ENCODE measurements around the gene PODNL1. TPM values are rescaled to one million over a fixed set of nuclear protein-coding genes. Genes with fewer than 3 reads are reported as not detected.

The PODNL1 gene
- total and polyA plus RNA-seq, 4 donors = 2.5 to 18.9 (median 7.0) TPM

GRCh38 chr19:13954185-13954584, 16.0 kb upstream of the PODNL1 start:
- Histone ChIP-seq H3K27ac (ENCODE audit: low read depth in 1 of 2, low read length in 2 of 2) (no peak overlapping the region), H3K36me3 (ENCODE audit: control insufficient read depth in 1 of 2, insufficient read depth in 2 of 2, low read length in 1 of 2) (peaks cover 0 to 3% of the 10 kb centered on the region in 2 donors), H3K4me3 (ENCODE audit: low read length in 2 of 2) (no peak overlapping the region), H3K27me3 (ENCODE audit: control insufficient read depth in 1 of 2, insufficient read depth in 2 of 2, low read length in 1 of 2) (no peaks in the 10 kb centered on the region), H3K4me1 (ENCODE audit: control insufficient read depth in 1 of 2, insufficient read depth in 2 of 2, low read length in 2 of 2) (no peaks in the 10 kb centered on the region), H3K9me3 (ENCODE audit: control insufficient read depth, low read length) (no peaks in the 10 kb centered on the region)
- ATAC-seq (ENCODE audit: low FRiP score) = no peak
- intact Hi-C loops (cut with DNase I) = loop anchor here (5.0 to 10.0 kb wide), 2 partner anchors 48 to 51 kb away; partner anchors contain the start of gene RFX1 (in 1 of the 2)
- WGBS, 2 donors = 92 to 93% methylated on average over 14 to 15 of the region's 15 CpGs
- DNase-seq = peak in 1 of 2 donors; percentile 67

DNA sequence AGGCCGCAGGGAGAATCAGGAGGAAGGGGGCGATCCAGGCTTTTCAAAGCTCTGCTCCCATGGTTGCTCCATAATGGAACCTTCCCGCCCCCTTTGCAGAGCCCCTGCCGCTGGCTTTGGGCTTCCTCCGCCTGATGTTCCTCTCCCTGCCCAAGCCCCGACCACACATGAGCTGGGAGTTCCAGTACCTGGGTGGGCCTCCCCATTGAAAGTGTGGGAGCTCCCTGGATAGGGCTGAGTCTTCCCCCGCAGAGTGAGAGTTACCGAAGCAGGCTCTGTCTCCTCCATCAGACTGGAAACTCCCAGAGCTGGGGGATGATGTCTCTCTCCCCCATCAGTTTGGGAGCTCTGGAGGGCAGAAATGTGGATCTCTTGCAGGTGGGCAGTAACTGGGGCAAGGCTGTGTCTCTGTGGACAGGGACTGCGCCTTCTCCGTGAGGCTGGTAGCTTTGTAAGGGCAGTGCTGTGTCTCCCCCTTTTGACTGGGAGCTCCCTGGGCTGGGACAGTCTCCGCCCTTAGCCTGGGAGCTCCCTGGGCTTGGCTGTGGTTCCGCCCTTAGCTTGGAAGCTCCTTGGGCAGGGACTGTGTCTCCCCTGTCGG, 14.8 kb upstream of the PODNL1 start:
- peak in 1 of 2 donors; percentile 76 for DNase-seq
- Histone ChIP-seq H3K4me1 (ENCODE audit: control insufficient read depth in 1 of 2, insufficient read depth in 2 of 2, low read length in 2 of 2) (no peaks in the 10 kb centered on the region), H3K27ac (ENCODE audit: low read depth in 1 of 2, low read length in 2 of 2) (no peak overlapping the region), H3K4me3 (ENCODE audit: low read length in 2 of 2) (peak overlapping the region; percentile 88 to 92), H3K36me3 (ENCODE audit: control insufficient read depth in 1 of 2, insufficient read depth in 2 of 2, low read length in 1 of 2) (peaks cover 0 to 3% of the 10 kb centered on the region in 2 donors), H3K9me3 (ENCODE audit: control insufficient read depth, low read length) (no peaks in the 10 kb centered on the region), H3K27me3 (ENCODE audit: control insufficient read depth in 1 of 2, insufficient read depth in 2 of 2, low read length in 1 of 2) (no peaks in the 10 kb centered on the region)
- intact Hi-C loops (cut with DNase I) = loop anchor here (2.0 to 10.0 kb wide), 3 partner anchors 24 to 52 kb away; partner anchors contain the start of gene RFX1 (in 1 of the 2)
- ATAC-seq (ENCODE audit: low FRiP score) = no peak
- 0 to 2% methylated on average over 13 of the region's 13 CpGs for WGBS, 2 donors

- H3K9me3 ChIP-seq (ENCODE audit: control insufficient read depth, low read length) = no peaks in the 10 kb centered on the region
- H3K27ac ChIP-seq (ENCODE audit: low read depth in 1 of 2, low read length in 2 of 2) = peak within 1 kb of the TSS in 1 of 2 donors; percentile 49
- no peaks in the 10 kb centered on the region for H3K4me1 ChIP-seq (ENCODE audit: control insufficient read depth in 1 of 2, insufficient read depth in 2 of 2, low read length in 2 of 2)
- intact Hi-C loops (cut with DNase I) = loop anchor here (2.0 to 10.0 kb wide), 3 partner anchors 24 to 52 kb away; partner anchors contain the start of gene RFX1 (in 1 of the 2)
- H3K27me3 ChIP-seq (ENCODE audit: control insufficient read depth in 1 of 2, insufficient read depth in 2 of 2, low read length in 1 of 2) = no peaks in the 10 kb centered on the region
- peak; percentile 99 for ATAC-seq (ENCODE audit: low FRiP score)
- H3K36me3 ChIP-seq (ENCODE audit: control insufficient read depth in 1 of 2, insufficient read depth in 2 of 2, low read length in 1 of 2) = peaks cover 0 to 3% of the 10 kb centered on the region in 2 donors
- peak within 1 kb of the TSS; percentile 88 to 92 for H3K4me3 ChIP-seq (ENCODE audit: low read length in 2 of 2)
- DNase-seq = peak; percentile 99 to 100
- 0 to 1% methylated on average over 49 to 65 of the region's 65 CpGs for WGBS, 2 donors
These were observed 14.1 kb upstream of the PODNL1 start, which contains the start of gene DCAF15 for GRCh38 chr19:13952154-13952930. DCAF15 (plus strand) TSS chr19:13952509; CDS start chr19:13952513, 4 bp downstream.

DNA sequence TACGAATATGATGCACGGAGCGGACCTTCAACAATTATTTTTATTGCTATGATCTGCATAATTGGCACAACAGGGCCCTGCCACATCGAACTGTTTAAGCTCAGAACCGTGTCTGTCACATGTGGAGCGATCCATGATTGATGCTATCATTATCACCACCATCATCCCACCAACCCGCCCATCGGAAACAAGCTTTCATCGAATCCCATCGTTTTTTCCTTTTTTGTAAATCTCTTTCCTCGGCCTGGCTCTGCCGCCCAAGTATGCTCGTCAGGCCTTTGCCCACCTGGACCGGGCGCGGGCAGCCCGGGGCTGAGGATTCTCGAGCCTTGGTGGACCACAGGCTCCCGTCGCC, 13.6 kb upstream of the PODNL1 start:
- ATAC-seq (ENCODE audit: low FRiP score) (no peak), DNase-seq (no peak)
- H3K9me3 ChIP-seq (ENCODE audit: control insufficient read depth, low read length) = no peaks in the 10 kb centered on the region
- H3K4me3 ChIP-seq (ENCODE audit: low read length in 2 of 2) = peak overlapping the region in 1 of 2 donors; percentile 23
- 10% methylated on average over 20 of the region's 20 CpGs for WGBS, 2 donors
- H3K27me3 ChIP-seq (ENCODE audit: control insufficient read depth in 1 of 2, insufficient read depth in 2 of 2, low read length in 1 of 2) = no peaks in the 10 kb centered on the region
- no peak overlapping the region for H3K27ac ChIP-seq (ENCODE audit: low read depth in 1 of 2, low read length in 2 of 2)
- no peaks in the 10 kb centered on the region for H3K4me1 ChIP-seq (ENCODE audit: control insufficient read depth in 1 of 2, insufficient read depth in 2 of 2, low read length in 2 of 2)
- intact Hi-C loops (cut with DNase I) = loop anchor here (1.0 to 10.0 kb wide), 4 partner anchors 25 to 71 kb away; partner anchors contain the start of gene RFX1 (in 1 of the 2)
- H3K36me3 ChIP-seq (ENCODE audit: control insufficient read depth in 1 of 2, insufficient read depth in 2 of 2, low read length in 1 of 2) = peaks cover 0 to 3% of the 10 kb centered on the region in 2 donors

GRCh38 chr19:13951043-13951442, 12.8 kb upstream of the PODNL1 start:
- 86 to 98% methylated on average over 2 of the region's 2 CpGs for WGBS, 2 donors
- no peaks in the 10 kb centered on the region for H3K27me3 ChIP-seq (ENCODE audit: control insufficient read depth in 1 of 2, insufficient read depth in 2 of 2, low read length in 1 of 2)
- no peak overlapping the region for H3K27ac ChIP-seq (ENCODE audit: low read depth in 1 of 2, low read length in 2 of 2)
- H3K4me3 ChIP-seq (ENCODE audit: low read length in 2 of 2) = no peak overlapping the region
- ATAC-seq (ENCODE audit: low FRiP score) (no peak), DNase-seq (no peak)
- intact Hi-C loops (cut with DNase I) = loop anchor here (1.0 to 10.0 kb wide), 3 partner anchors 51 to 71 kb away; partner anchors contain the start of gene RFX1 (in 1 of the 2)
- no peaks in the 10 kb centered on the region for H3K4me1 ChIP-seq (ENCODE audit: control insufficient read depth in 1 of 2, insufficient read depth in 2 of 2, low read length in 2 of 2)
- H3K36me3 ChIP-seq (ENCODE audit: control insufficient read depth in 1 of 2, insufficient read depth in 2 of 2, low read length in 1 of 2) = no peaks in the 10 kb centered on the region
- H3K9me3 ChIP-seq (ENCODE audit: control insufficient read depth, low read length) = no peaks in the 10 kb centered on the region

DNA sequence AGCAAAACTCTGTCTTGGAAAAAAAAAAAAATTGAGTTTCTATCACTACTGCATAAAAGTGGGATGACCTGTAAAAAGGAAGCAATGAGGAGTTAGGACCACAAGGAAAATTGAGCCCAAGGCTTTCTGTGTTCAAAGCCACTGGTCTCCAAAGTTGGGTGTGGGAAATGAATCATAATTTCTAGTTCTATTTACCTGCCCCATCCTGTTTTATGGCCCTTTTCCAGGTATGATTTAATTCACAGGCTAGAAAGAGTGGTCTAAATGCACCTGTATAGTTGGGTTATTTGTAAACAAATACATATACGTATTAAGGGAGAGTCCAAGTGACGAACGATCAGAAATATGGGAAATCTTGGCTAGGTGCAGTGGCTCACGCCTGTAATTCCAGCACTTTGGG, 8.2 kb upstream of the PODNL1 start:
- no peaks in the 10 kb centered on the region for H3K9me3 ChIP-seq (ENCODE audit: control insufficient read depth, low read length)
- intact Hi-C loops (cut with DNase I) = no loop called here
- H3K4me1 ChIP-seq (ENCODE audit: control insufficient read depth in 1 of 2, insufficient read depth in 2 of 2, low read length in 2 of 2) = no peaks in the 10 kb centered on the region
- no peak overlapping the region for H3K27ac ChIP-seq (ENCODE audit: low read depth in 1 of 2, low read length in 2 of 2)
- ATAC-seq (ENCODE audit: low FRiP score) (no peak), DNase-seq (no peak)
- H3K4me3 ChIP-seq (ENCODE audit: low read length in 2 of 2) = no peak overlapping the region
- 94% methylated on average over 4 of the region's 4 CpGs for WGBS, 2 donors
- H3K36me3 ChIP-seq (ENCODE audit: control insufficient read depth in 1 of 2, insufficient read depth in 2 of 2, low read length in 1 of 2) = no peaks in the 10 kb centered on the region
- H3K27me3 ChIP-seq (ENCODE audit: control insufficient read depth in 1 of 2, insufficient read depth in 2 of 2, low read length in 1 of 2) = no peaks in the 10 kb centered on the region

DNA sequence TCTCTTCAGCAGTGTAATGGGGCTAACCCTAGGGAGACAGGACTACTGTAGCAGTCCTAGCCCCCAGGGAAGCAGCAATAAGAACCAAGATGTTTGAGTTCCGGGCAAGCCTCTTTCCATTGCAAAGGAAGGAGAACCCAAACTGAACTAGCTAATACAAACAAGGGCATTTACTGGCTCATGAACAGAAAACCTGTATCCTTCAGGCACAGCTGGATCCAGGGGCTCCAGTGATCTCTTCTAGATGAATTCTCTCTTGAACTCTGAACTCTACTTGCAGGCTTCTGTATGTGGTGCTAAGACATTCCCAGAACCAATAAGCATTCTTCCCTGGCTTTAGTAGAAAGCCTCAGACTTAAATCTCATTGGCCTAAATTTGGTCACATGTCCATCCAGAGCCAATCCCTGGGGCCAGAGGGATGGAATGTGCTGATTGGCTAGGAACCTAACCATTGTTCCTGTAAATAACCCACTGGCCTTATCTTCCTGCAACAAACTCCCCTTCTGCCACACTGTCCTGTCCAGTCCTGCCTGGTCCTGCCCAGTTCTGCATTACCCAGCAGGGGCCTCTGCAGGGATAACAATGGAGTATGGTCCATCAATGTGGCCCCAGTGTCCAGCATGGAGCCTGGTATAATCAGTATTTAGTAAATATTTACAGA, 3.9 kb upstream of the PODNL1 start:
- Histone ChIP-seq H3K36me3 (ENCODE audit: control insufficient read depth in 1 of 2, insufficient read depth in 2 of 2, low read length in 1 of 2) (no peaks in the 10 kb centered on the region), H3K4me1 (ENCODE audit: control insufficient read depth in 1 of 2, insufficient read depth in 2 of 2, low read length in 2 of 2) (no peaks in the 10 kb centered on the region), H3K9me3 (ENCODE audit: control insufficient read depth, low read length) (no peaks in the 10 kb centered on the region), H3K4me3 (ENCODE audit: low read length in 2 of 2) (no peak overlapping the region), H3K27ac (ENCODE audit: low read depth in 1 of 2, low read length in 2 of 2) (no peak overlapping the region), H3K27me3 (ENCODE audit: control insufficient read depth in 1 of 2, insufficient read depth in 2 of 2, low read length in 1 of 2) (no peaks in the 10 kb centered on the region)
- ATAC-seq (ENCODE audit: low FRiP score) = no peak
- intact Hi-C loops (cut with DNase I) = no loop called here
- WGBS, 2 donors = 94 to 100% methylated on average over 1 of the region's 1 CpG
- DNase-seq = no peak

DNA sequence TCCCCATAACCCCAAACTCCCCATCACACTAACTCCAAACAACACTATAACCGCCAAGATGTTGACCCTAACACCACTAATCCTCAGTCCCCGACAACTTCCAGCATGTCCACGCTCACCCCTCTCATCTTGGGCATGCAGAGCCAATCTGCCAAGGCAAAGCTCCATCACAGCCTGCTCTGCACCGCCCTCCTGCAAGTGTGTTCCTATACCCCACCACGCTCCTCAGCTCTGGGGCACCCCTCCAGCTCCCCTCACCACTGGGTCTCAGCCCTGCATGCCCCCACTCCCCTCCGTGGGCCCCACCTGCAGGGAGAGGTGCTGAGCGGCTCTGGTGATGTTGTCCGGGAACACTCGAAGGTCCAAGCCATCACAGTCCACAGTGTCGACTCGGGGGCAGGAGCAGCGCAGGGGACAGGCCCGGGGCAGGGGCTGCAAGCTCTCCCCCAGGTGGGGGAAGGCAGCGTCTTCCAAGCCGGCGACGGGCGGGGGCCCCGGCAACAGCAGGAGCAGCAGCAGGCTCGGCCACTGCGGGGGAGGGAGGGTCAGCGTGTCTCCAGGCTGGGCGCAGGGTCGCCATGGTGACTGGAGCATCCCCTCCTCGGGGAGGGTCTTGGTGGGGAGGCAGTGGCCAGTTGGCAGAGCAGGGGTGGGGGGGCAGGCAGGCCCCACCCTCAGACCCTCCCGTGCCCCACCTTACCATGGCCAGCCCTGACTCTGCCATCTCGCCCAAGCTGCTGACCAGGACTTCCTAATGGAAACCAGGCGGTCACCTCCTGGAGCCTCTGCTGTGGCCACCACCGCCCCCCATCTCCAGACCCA, 527 bp downstream of the PODNL1 start:
- DNase-seq (no peak), ATAC-seq (ENCODE audit: low FRiP score) (peak; percentile 60)
- Histone ChIP-seq H3K27me3 (ENCODE audit: control insufficient read depth in 1 of 2, insufficient read depth in 2 of 2, low read length in 1 of 2) (no peaks in the 10 kb centered on the region), H3K4me1 (ENCODE audit: control insufficient read depth in 1 of 2, insufficient read depth in 2 of 2, low read length in 2 of 2) (no peaks in the 10 kb centered on the region), H3K27ac (ENCODE audit: low read depth in 1 of 2, low read length in 2 of 2) (no peak overlapping the region), H3K36me3 (ENCODE audit: control insufficient read depth in 1 of 2, insufficient read depth in 2 of 2, low read length in 1 of 2) (no peaks in the 10 kb centered on the region), H3K4me3 (ENCODE audit: low read length in 2 of 2) (peak overlapping the region in 1 of 2 donors; percentile 14), H3K9me3 (ENCODE audit: control insufficient read depth, low read length) (no peaks in the 10 kb centered on the region)
- WGBS, 2 donors = 5% methylated on average over 28 to 29 of the region's 29 CpGs
- intact Hi-C loops (cut with DNase I) = no loop called here

Measured in aorta (tissue), 5 donors.